HCT116 (cell line): ENCODE measurements around the gene GSTA2. TPM values are rescaled to one million over a fixed set of nuclear protein-coding genes. Genes with fewer than 3 reads are reported as not detected.
"Not testable (repeated sequence)": the region's sequence is repeated elsewhere in the genome, so short reads cannot be mapped to it uniquely, and the experiment has no call there.

Experiments used
- ATAC-seq: fragments of 200-7000 bp; cut with Tn5 transposase; 2 replicates; pipeline ENCODE4 v1.9.1; 2020; ENCODE audit warnings: mild to moderate bottlenecking, moderate library complexity
- BruUV-seq: library from RNA; stranded (reverse); fragments of 400-500 nt; replicated peaks from 2 replicates; lab custom pipeline; 2021; lab: Mats Ljungman, UMichigan
- CTCF ChIA-PET: fragments of 300-600 bp; sonication (Branson Sonifier 250); formaldehyde crosslinking; loops from one replicate; lab custom pipeline; 2021; ENCODE audit warnings: antibody characterized with exemption; lab: Charles Lee
- POLR2A ChIA-PET: fragments of 300-600, 350-600 bp; sonication (Branson Sonifier 250); formaldehyde crosslinking; loops from one replicate; lab custom pipeline; 2021; ENCODE audit warnings: antibody characterized with exemption; lab: Charles Lee
- RAD21 ChIA-PET, 2 experiments: fragments of 300-600 bp; sonication (Branson Sonifier 250); formaldehyde crosslinking; loops; one replicate each; lab custom pipeline; 2023; ENCODE audit warnings: low total read pairs in 2 of 2; ENCODE audit not compliant: uncharacterized antibody in 2 of 2, unreplicated experiment in 2 of 2, low non-redundant PET in 1 of 2; lab: Charles Lee
- DNase-seq: peaks from one replicate; pipeline ENCODE4 v3.0.0-alpha.2; 2010; ENCODE audit warnings: low read depth, low spot score
- H2AFZ ChIP-seq: fragments of 200-600 bp; shearing (Covaris generic), sonication (generic); 2 replicates; pipeline ENCODE4 v1.6.1; 2017; ENCODE audit warnings: low read depth, mixed run types, mixed read lengths, antibody characterized with exemption, low read length; ENCODE audit not compliant: poor library complexity, severe bottlenecking
- H3K27ac ChIP-seq: 2 replicates; pipeline ENCODE4 v1.5.1; 2012; ENCODE audit warnings: low read depth, low read length
- H3K27me3 ChIP-seq: fragments of 200-600 bp; sonication (generic); 2 replicates; pipeline ENCODE4 v1.6.1; 2016; ENCODE audit warnings: mixed run types, low read length, mixed read lengths; ENCODE audit not compliant: insufficient read depth
- H3K36me3 ChIP-seq, 2 experiments: fragments of 200-500 bp in 1 of 2; fragments of 200-600 bp in 1 of 2; sonication (Bioruptor generic) in 1 of 2; sonication (generic) in 1 of 2; 2 replicates each; pipeline versions ENCODE4 v1.5.1 to v1.6.1; 2014 to 2016; ENCODE audit warnings: low read length in 2 of 2, inconsistent platforms in 1 of 2, mixed read lengths in 1 of 2, mixed run types in 1 of 2; ENCODE audit not compliant: insufficient read depth in 2 of 2, control insufficient read depth in 1 of 2
- H3K4me1 ChIP-seq, 2 experiments: fragments of 200-600 bp in 1 of 2; sonication (generic) in 1 of 2; 2 replicates each; pipeline versions ENCODE4 v1.5.1 to v1.6.1; 2012 to 2017; ENCODE audit warnings: low read length in 2 of 2, inconsistent platforms in 1 of 2, mild to moderate bottlenecking in 1 of 2, mixed read lengths in 1 of 2, mixed run types in 1 of 2, moderate library complexity in 1 of 2; ENCODE audit not compliant: insufficient read depth in 2 of 2, control insufficient read depth in 1 of 2
- H3K4me2 ChIP-seq: fragments of 200-600 bp; sonication (generic); 2 replicates; pipeline ENCODE4 v1.6.1; 2017; ENCODE audit warnings: mixed run types, low read length, mixed read lengths
- H3K4me3 ChIP-seq, 2 experiments: fragments of 200-600 bp in 1 of 2; sonication (generic) in 1 of 2; replicated peaks in 1 of 2; 2 replicates each; pipeline ENCODE4 v1.5.1; 2011 to 2016; ENCODE audit warnings: low read length in 2 of 2, control low read depth in 1 of 2, low read depth in 1 of 2, mild to moderate bottlenecking in 1 of 2, mixed read lengths in 1 of 2, mixed run types in 1 of 2
- H3K79me2 ChIP-seq: fragments of 200-600 bp; sonication (generic); 2 replicates; pipeline ENCODE4 v1.6.1; 2017; ENCODE audit warnings: mild to moderate bottlenecking, mixed run types, low read length, moderate library complexity, mixed read lengths; ENCODE audit not compliant: insufficient read depth
- H3K9ac ChIP-seq: fragments of 200-600 bp; sonication (generic); 2 replicates; pipeline ENCODE4 v1.6.1; 2016; ENCODE audit warnings: low read length, mixed read lengths
- H3K9me2 ChIP-seq: fragments of 200-600 bp; sonication (generic), shearing (Covaris generic); 2 replicates; pipeline ENCODE4 v1.6.1; 2017; ENCODE audit warnings: mixed run types, mild to moderate bottlenecking, moderate library complexity; ENCODE audit not compliant: insufficient read depth
- H3K9me3 ChIP-seq, 2 experiments: fragments of 200-500 bp in 1 of 2; fragments of 200-600 bp in 1 of 2; sonication (Bioruptor generic) in 1 of 2; sonication (generic) in 1 of 2; 2 replicates each; pipeline ENCODE4 v1.6.1; 2014 to 2017; ENCODE audit warnings: low read length in 2 of 2, mixed read lengths in 2 of 2, inconsistent platforms in 1 of 2, low read depth in 1 of 2, mild to moderate bottlenecking in 1 of 2, mixed run types in 1 of 2, moderate library complexity in 1 of 2; ENCODE audit not compliant: control insufficient read depth in 1 of 2, insufficient read depth in 1 of 2
- H4K20me1 ChIP-seq: fragments of 200-600 bp; sonication (generic), shearing (Covaris generic); 2 replicates; pipeline ENCODE4 v1.6.1; 2017; ENCODE audit warnings: mixed run types, mild to moderate bottlenecking, moderate library complexity; ENCODE audit not compliant: insufficient read depth
- CEBPB ChIP-seq: IDR thresholded peaks from 2 replicates; pipeline ENCODE4 v1.6.1; 2012; ENCODE audit warnings: low read depth
- SRF ChIP-seq: IDR thresholded peaks from 2 replicates; pipeline ENCODE4 v1.6.1; 2012; ENCODE audit warnings: low read depth
- intact Hi-C: fragments of 100-400 bp; cut with micrococcal nuclease; formaldehyde crosslinking; loops from 2 replicates; pipeline ENCODE4 v1.10.0; 2022
- total RNA-seq: library from RNA; stranded (reverse); gene quantifications from one replicate; pipeline ENCODE4 v1.2.1, GENCODE V29; 2021; ENCODE audit not compliant: unreplicated experiment

GSTA2 gene
- total RNA-seq, 1 experiment from 2014 or later: not detected

DNA sequence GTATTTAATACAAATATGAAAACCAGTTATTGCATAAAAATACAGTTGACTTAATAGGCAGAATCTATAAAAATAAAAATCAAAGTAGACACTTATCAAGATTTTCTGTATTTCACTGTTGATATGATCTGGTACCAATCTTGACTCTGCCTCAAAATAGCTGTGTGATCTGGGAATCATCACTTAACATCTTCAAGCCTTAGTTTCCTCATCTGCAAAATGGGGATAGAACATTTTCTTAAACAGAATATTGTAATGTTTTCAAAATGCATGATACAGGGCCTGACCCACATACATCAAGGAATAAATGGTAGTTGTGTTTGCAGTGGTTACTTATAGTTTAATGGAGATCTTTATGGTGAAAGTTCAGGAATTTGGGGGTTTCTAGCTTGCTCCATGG, 18.9 kb upstream of the GSTA2 start:
- BruUV-seq, H3K4me2 ChIP-seq, H3K9me3 ChIP-seq, ATAC-seq, RAD21 ChIA-PET, H3K36me3 ChIP-seq, H3K79me2 ChIP-seq, intact Hi-C loops, POLR2A ChIA-PET, H4K20me1 ChIP-seq, H2AFZ ChIP-seq, H3K27ac ChIP-seq, H3K4me1 ChIP-seq, H3K4me3 ChIP-seq, CTCF ChIA-PET, DNase-seq, H3K9ac ChIP-seq, H3K9me2 ChIP-seq, H3K27me3 ChIP-seq: not testable (repeated sequence)

DNA sequence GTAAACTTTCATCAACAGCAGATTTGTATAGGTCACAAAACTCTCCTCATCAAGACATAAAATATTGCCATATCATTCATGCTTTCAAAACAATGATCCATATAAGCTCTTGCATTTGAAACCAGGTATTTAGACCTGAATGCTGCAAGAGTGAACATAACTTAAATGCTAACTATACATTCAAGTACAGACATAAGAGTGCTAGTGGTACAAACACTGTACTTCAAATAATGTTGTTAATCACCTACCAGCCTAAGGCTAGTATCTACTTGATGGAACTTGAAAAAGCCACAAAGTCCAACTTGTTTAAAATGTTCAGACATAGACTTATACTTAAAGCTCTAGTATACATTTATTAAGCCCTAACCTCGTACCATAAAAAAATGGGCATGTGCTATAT, 16.0 kb upstream of the GSTA2 start:
- H3K27ac ChIP-seq: no peak overlapping the region
- H3K27me3 ChIP-seq: no peaks in the 10 kb centered on the region
- no peaks in the 10 kb centered on the region for H3K9me3 ChIP-seq
- no peaks in the 10 kb centered on the region for H4K20me1 ChIP-seq
- no peaks in the 10 kb centered on the region for H3K79me2 ChIP-seq
- no peak overlapping the region for H3K4me3 ChIP-seq
- RAD21 ChIA-PET: no interaction called here
- no peaks in the 10 kb centered on the region for H3K9me2 ChIP-seq
- H3K9ac ChIP-seq: no peak overlapping the region
- CTCF ChIA-PET: no interaction called here
- TF ChIP-seq SRF (no peak), CEBPB (no peak)
- no peak overlapping the region for H3K4me2 ChIP-seq
- H2AFZ ChIP-seq: no peak overlapping the region
- intact Hi-C loops: no loop called here
- H3K4me1 ChIP-seq: no peaks in the 10 kb centered on the region
- POLR2A ChIA-PET: no interaction called here
- ATAC-seq (no peak), DNase-seq (no peak)
- H3K36me3 ChIP-seq: no peaks in the 10 kb centered on the region
- no TSS peak for BruUV-seq

- H3K9me3 ChIP-seq, H3K4me2 ChIP-seq, H4K20me1 ChIP-seq, BruUV-seq, H3K4me1 ChIP-seq, H3K36me3 ChIP-seq, H3K4me3 ChIP-seq, H2AFZ ChIP-seq, CTCF ChIA-PET, intact Hi-C loops, H3K9ac ChIP-seq, DNase-seq, H3K9me2 ChIP-seq, H3K79me2 ChIP-seq, ATAC-seq, H3K27me3 ChIP-seq, H3K27ac ChIP-seq, RAD21 ChIA-PET, POLR2A ChIA-PET: not testable (repeated sequence)
These were observed 13.6 kb upstream of the GSTA2 start for GRCh38 chr6:52776711-52777351.

GRCh38 chr6:52769399-52769798, 6.1 kb upstream of the GSTA2 start:
- CTCF ChIA-PET, H3K4me2 ChIP-seq, H2AFZ ChIP-seq, H3K9ac ChIP-seq, H3K9me3 ChIP-seq, RAD21 ChIA-PET, intact Hi-C loops, H3K79me2 ChIP-seq, ATAC-seq, H3K9me2 ChIP-seq, H4K20me1 ChIP-seq, H3K27ac ChIP-seq, H3K36me3 ChIP-seq, H3K4me3 ChIP-seq, H3K4me1 ChIP-seq, BruUV-seq, H3K27me3 ChIP-seq, POLR2A ChIA-PET, DNase-seq: not testable (repeated sequence)
